HCT116 (cell line): Measurements from ENCODE around the gene GLB1L. TPM values are rescaled to one million over a fixed set of nuclear protein-coding genes. Genes with fewer than 3 reads are reported as not detected.

Experiments used
- ATAC-seq: fragments of 200-7000 bp; cut with Tn5 transposase; 2 replicates; pipeline ENCODE4 v1.9.1; 2020; ENCODE audit warnings: mild to moderate bottlenecking, moderate library complexity
- BruUV-seq: library from RNA; stranded (reverse); fragments of 400-500 nt; replicated peaks from 2 replicates; lab custom pipeline; 2021; lab: Mats Ljungman, UMichigan
- CTCF ChIA-PET: fragments of 300-600 bp; sonication (Branson Sonifier 250); formaldehyde crosslinking; loops from one replicate; lab custom pipeline; 2021; ENCODE audit warnings: antibody characterized with exemption; lab: Charles Lee
- POLR2A ChIA-PET: fragments of 300-600, 350-600 bp; sonication (Branson Sonifier 250); formaldehyde crosslinking; loops from one replicate; lab custom pipeline; 2021; ENCODE audit warnings: antibody characterized with exemption; lab: Charles Lee
- RAD21 ChIA-PET, 2 experiments: fragments of 300-600 bp; sonication (Branson Sonifier 250); formaldehyde crosslinking; loops; one replicate each; lab custom pipeline; 2023; ENCODE audit warnings: low total read pairs in 2 of 2; ENCODE audit not compliant: uncharacterized antibody in 2 of 2, unreplicated experiment in 2 of 2, low non-redundant PET in 1 of 2; lab: Charles Lee
- DNase-seq: peaks from one replicate; pipeline ENCODE4 v3.0.0-alpha.2; 2010; ENCODE audit warnings: low read depth, low spot score
- H2AFZ ChIP-seq: fragments of 200-600 bp; shearing (Covaris generic), sonication (generic); 2 replicates; pipeline ENCODE4 v1.6.1; 2017; ENCODE audit warnings: low read depth, mixed run types, mixed read lengths, antibody characterized with exemption, low read length; ENCODE audit not compliant: poor library complexity, severe bottlenecking
- H3K27ac ChIP-seq: 2 replicates; pipeline ENCODE4 v1.5.1; 2012; ENCODE audit warnings: low read depth, low read length
- H3K27me3 ChIP-seq: fragments of 200-600 bp; sonication (generic); 2 replicates; pipeline ENCODE4 v1.6.1; 2016; ENCODE audit warnings: mixed run types, low read length, mixed read lengths; ENCODE audit not compliant: insufficient read depth
- H3K36me3 ChIP-seq, 2 experiments: fragments of 200-500 bp in 1 of 2; fragments of 200-600 bp in 1 of 2; sonication (Bioruptor generic) in 1 of 2; sonication (generic) in 1 of 2; 2 replicates each; pipeline versions ENCODE4 v1.5.1 to v1.6.1; 2014 to 2016; ENCODE audit warnings: low read length in 2 of 2, inconsistent platforms in 1 of 2, mixed read lengths in 1 of 2, mixed run types in 1 of 2; ENCODE audit not compliant: insufficient read depth in 2 of 2, control insufficient read depth in 1 of 2
- H3K4me1 ChIP-seq, 2 experiments: fragments of 200-600 bp in 1 of 2; sonication (generic) in 1 of 2; 2 replicates each; pipeline versions ENCODE4 v1.5.1 to v1.6.1; 2012 to 2017; ENCODE audit warnings: low read length in 2 of 2, inconsistent platforms in 1 of 2, mild to moderate bottlenecking in 1 of 2, mixed read lengths in 1 of 2, mixed run types in 1 of 2, moderate library complexity in 1 of 2; ENCODE audit not compliant: insufficient read depth in 2 of 2, control insufficient read depth in 1 of 2
- H3K4me2 ChIP-seq: fragments of 200-600 bp; sonication (generic); 2 replicates; pipeline ENCODE4 v1.6.1; 2017; ENCODE audit warnings: mixed run types, low read length, mixed read lengths
- H3K4me3 ChIP-seq, 2 experiments: fragments of 200-600 bp in 1 of 2; sonication (generic) in 1 of 2; replicated peaks in 1 of 2; 2 replicates each; pipeline ENCODE4 v1.5.1; 2011 to 2016; ENCODE audit warnings: low read length in 2 of 2, control low read depth in 1 of 2, low read depth in 1 of 2, mild to moderate bottlenecking in 1 of 2, mixed read lengths in 1 of 2, mixed run types in 1 of 2
- H3K79me2 ChIP-seq: fragments of 200-600 bp; sonication (generic); 2 replicates; pipeline ENCODE4 v1.6.1; 2017; ENCODE audit warnings: mild to moderate bottlenecking, mixed run types, low read length, moderate library complexity, mixed read lengths; ENCODE audit not compliant: insufficient read depth
- H3K9ac ChIP-seq: fragments of 200-600 bp; sonication (generic); 2 replicates; pipeline ENCODE4 v1.6.1; 2016; ENCODE audit warnings: low read length, mixed read lengths
- H3K9me2 ChIP-seq: fragments of 200-600 bp; sonication (generic), shearing (Covaris generic); 2 replicates; pipeline ENCODE4 v1.6.1; 2017; ENCODE audit warnings: mixed run types, mild to moderate bottlenecking, moderate library complexity; ENCODE audit not compliant: insufficient read depth
- H3K9me3 ChIP-seq, 2 experiments: fragments of 200-500 bp in 1 of 2; fragments of 200-600 bp in 1 of 2; sonication (Bioruptor generic) in 1 of 2; sonication (generic) in 1 of 2; 2 replicates each; pipeline ENCODE4 v1.6.1; 2014 to 2017; ENCODE audit warnings: low read length in 2 of 2, mixed read lengths in 2 of 2, inconsistent platforms in 1 of 2, low read depth in 1 of 2, mild to moderate bottlenecking in 1 of 2, mixed run types in 1 of 2, moderate library complexity in 1 of 2; ENCODE audit not compliant: control insufficient read depth in 1 of 2, insufficient read depth in 1 of 2
- H4K20me1 ChIP-seq: fragments of 200-600 bp; sonication (generic), shearing (Covaris generic); 2 replicates; pipeline ENCODE4 v1.6.1; 2017; ENCODE audit warnings: mixed run types, mild to moderate bottlenecking, moderate library complexity; ENCODE audit not compliant: insufficient read depth
- CBX3 ChIP-seq: IDR thresholded peaks from 2 replicates; pipeline ENCODE4 v1.6.1; 2012; ENCODE audit warnings: low read depth
- EGR1 ChIP-seq: IDR thresholded peaks from 2 replicates; pipeline ENCODE4 v1.6.1; 2012; ENCODE audit warnings: low read depth
- EZH2 ChIP-seq: fragments of 200-600 bp; sonication (generic); IDR thresholded peaks from 2 replicates; pipeline ENCODE4 v1.6.1; 2017; ENCODE audit warnings: antibody characterized with exemption, mixed run types
- POLR2A ChIP-seq: IDR thresholded peaks from 2 replicates; pipeline ENCODE4 v1.7.0; 2011; ENCODE audit warnings: borderline replicate concordance; ENCODE audit not compliant: insufficient read depth, insufficient read length; ENCODE audit errors: extremely low read depth
- POLR2AphosphoS5 ChIP-seq: IDR thresholded peaks from 2 replicates; pipeline ENCODE4 v1.6.1; 2011; ENCODE audit warnings: mild to moderate bottlenecking, low read depth, low read length, moderate library complexity
- RAD21 ChIP-seq: IDR thresholded peaks from 2 replicates; pipeline ENCODE4 v1.6.1; 2012; ENCODE audit warnings: low read depth, mild to moderate bottlenecking
- SIN3A ChIP-seq: IDR thresholded peaks from 2 replicates; pipeline ENCODE4 v1.6.1; 2012; ENCODE audit warnings: low read depth
- SP1 ChIP-seq: IDR thresholded peaks from 2 replicates; pipeline ENCODE4 v1.6.1; 2012; ENCODE audit warnings: low read depth
- SRF ChIP-seq: IDR thresholded peaks from 2 replicates; pipeline ENCODE4 v1.6.1; 2012; ENCODE audit warnings: low read depth
- YY1 ChIP-seq: IDR thresholded peaks from 2 replicates; pipeline ENCODE4 v1.6.1; 2011; ENCODE audit warnings: low read length, low read depth, moderate library complexity, mild to moderate bottlenecking; ENCODE audit not compliant: insufficient replicate concordance; ENCODE audit errors: extremely low read depth
- ZFX ChIP-seq: fragments of 450-650 bp; IDR thresholded peaks from 2 replicates; pipeline ENCODE4 v1.6.1; 2017
- ZNF274 ChIP-seq: fragments of 200-500 bp; sonication (Bioruptor generic); IDR thresholded peaks from 2 replicates; pipeline ENCODE4 v1.6.1; 2014; ENCODE audit warnings: mild to moderate bottlenecking, low read depth, low read length, inconsistent platforms
- intact Hi-C: fragments of 100-400 bp; cut with micrococcal nuclease; formaldehyde crosslinking; loops from 2 replicates; pipeline ENCODE4 v1.10.0; 2022
- total RNA-seq: library from RNA; stranded (reverse); gene quantifications from one replicate; pipeline ENCODE4 v1.2.1, GENCODE V29; 2021; ENCODE audit not compliant: unreplicated experiment
- TF ChIP-seq, protein P1 (sequence below): IDR thresholded peaks from 2 replicates; pipeline ENCODE4 v1.6.1; 2012; ENCODE audit warnings: low read depth
- TF ChIP-seq, protein P2 (sequence below): IDR thresholded peaks from 2 replicates; pipeline ENCODE4 v1.6.1; 2011; ENCODE audit warnings: mild to moderate bottlenecking, low read length, moderate library complexity; ENCODE audit not compliant: insufficient replicate concordance; ENCODE audit errors: extremely low read depth

GLB1L gene
- total RNA-seq, 1 experiment from 2014 or later: 6.6 TPM

DNA sequence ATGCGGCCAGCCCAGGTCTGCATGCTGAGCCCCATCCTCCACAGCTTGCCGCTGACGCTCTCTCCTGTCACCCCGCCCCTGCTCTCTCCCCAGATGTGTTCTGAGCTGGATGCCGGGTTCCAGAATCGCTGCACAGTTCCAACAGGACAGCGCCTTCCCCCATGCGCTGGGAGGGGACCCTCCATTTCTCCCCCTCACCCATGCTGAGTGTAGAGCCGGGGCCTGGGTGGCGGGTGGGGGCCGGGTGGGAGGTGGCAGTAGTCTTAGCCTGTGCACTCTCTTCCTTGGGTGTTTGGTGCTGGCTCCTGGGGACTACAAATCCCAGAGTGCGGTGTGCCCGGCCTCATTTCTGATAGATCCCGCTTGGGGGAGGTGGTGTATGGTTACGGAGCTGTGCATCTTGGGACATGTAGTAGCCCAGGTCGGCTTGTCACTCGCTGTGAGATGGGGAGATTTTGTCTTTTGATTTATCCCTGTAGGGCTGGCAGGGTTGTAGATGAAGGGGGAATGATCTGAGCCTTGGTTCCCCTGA is 40.7 kb upstream of the GLB1L start (continued):
- TF ChIP-seq, protein P1, sequence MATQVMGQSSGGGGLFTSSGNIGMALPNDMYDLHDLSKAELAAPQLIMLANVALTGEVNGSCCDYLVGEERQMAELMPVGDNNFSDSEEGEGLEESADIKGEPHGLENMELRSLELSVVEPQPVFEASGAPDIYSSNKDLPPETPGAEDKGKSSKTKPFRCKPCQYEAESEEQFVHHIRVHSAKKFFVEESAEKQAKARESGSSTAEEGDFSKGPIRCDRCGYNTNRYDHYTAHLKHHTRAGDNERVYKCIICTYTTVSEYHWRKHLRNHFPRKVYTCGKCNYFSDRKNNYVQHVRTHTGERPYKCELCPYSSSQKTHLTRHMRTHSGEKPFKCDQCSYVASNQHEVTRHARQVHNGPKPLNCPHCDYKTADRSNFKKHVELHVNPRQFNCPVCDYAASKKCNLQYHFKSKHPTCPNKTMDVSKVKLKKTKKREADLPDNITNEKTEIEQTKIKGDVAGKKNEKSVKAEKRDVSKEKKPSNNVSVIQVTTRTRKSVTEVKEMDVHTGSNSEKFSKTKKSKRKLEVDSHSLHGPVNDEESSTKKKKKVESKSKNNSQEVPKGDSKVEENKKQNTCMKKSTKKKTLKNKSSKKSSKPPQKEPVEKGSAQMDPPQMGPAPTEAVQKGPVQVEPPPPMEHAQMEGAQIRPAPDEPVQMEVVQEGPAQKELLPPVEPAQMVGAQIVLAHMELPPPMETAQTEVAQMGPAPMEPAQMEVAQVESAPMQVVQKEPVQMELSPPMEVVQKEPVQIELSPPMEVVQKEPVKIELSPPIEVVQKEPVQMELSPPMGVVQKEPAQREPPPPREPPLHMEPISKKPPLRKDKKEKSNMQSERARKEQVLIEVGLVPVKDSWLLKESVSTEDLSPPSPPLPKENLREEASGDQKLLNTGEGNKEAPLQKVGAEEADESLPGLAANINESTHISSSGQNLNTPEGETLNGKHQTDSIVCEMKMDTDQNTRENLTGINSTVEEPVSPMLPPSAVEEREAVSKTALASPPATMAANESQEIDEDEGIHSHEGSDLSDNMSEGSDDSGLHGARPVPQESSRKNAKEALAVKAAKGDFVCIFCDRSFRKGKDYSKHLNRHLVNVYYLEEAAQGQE: no peak
- TF ChIP-seq EGR1 (no peak), EZH2 (no peak)
- TF ChIP-seq, protein P2, sequence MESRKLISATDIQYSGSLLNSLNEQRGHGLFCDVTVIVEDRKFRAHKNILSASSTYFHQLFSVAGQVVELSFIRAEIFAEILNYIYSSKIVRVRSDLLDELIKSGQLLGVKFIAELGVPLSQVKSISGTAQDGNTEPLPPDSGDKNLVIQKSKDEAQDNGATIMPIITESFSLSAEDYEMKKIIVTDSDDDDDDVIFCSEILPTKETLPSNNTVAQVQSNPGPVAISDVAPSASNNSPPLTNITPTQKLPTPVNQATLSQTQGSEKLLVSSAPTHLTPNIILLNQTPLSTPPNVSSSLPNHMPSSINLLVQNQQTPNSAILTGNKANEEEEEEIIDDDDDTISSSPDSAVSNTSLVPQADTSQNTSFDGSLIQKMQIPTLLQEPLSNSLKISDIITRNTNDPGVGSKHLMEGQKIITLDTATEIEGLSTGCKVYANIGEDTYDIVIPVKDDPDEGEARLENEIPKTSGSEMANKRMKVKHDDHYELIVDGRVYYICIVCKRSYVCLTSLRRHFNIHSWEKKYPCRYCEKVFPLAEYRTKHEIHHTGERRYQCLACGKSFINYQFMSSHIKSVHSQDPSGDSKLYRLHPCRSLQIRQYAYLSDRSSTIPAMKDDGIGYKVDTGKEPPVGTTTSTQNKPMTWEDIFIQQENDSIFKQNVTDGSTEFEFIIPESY: no peak
- TF ChIP-seq, all 23 proteins: peak for 0

DNA sequence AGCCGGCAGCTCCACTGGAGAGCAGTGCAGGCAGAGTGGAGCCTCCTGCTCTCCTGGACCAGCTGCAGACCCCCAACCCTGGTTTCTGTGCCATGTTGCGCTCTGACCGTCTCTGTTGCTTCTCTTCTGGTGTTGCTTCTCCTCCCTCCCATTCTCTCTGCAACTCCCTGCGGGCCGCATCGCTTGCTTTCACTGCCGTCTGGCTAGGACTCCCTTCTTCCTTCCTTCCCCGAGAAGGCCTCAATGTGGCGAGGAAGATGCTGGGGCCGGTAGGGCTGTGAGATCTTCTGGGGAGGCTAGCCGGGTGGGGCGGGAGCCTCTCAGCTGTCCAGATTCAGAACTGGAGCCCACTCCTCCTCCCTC is 40.1 kb upstream of the GLB1L start:
- H3K9me3 ChIP-seq: no peaks in the 10 kb centered on the region
- no peaks in the 10 kb centered on the region for H3K79me2 ChIP-seq
- peaks cover 16 to 21% of the 10 kb centered on the region in 2 experiments for H3K4me1 ChIP-seq
- RAD21 ChIA-PET: no interaction called here
- H3K9me2 ChIP-seq: no peaks in the 10 kb centered on the region
- POLR2A ChIA-PET: no interaction called here
- DNase-seq: no peak
- intact Hi-C loops: no loop called here
- no peak overlapping the region for H3K4me3 ChIP-seq
- no TSS peak for BruUV-seq
- H2AFZ ChIP-seq: no peak overlapping the region
- CTCF ChIA-PET: no interaction called here
- H3K27ac ChIP-seq: no peak overlapping the region
- no peak for ATAC-seq
- no peaks in the 10 kb centered on the region for H3K27me3 ChIP-seq
- no peaks in the 10 kb centered on the region for H4K20me1 ChIP-seq
- no peak overlapping the region for H3K9ac ChIP-seq
- no peaks in the 10 kb centered on the region for H3K36me3 ChIP-seq
- H3K4me2 ChIP-seq: no peak overlapping the region
- TF ChIP-seq, protein P1: no peak
- no peak for TF ChIP-seq SIN3A
- no peak for TF ChIP-seq ZFX
- no peak for TF ChIP-seq ZNF274
- TF ChIP-seq CBX3: no peak
- TF ChIP-seq SRF: no peak
- no peak for TF ChIP-seq SP1
- TF ChIP-seq POLR2A: no peak
- TF ChIP-seq POLR2AphosphoS5: no peak
- TF ChIP-seq RAD21: no peak
- TF ChIP-seq, protein P2: no peak
- no peak for TF ChIP-seq YY1
